NT2/D1 (cell line): ENCODE measurements around the gene MRPL4.

ENCODE experiments used
- SUZ12 ChIP-seq: IDR thresholded peaks from 2 replicates; pipeline ENCODE4 v1.6.1; 2011; ENCODE audit not compliant: insufficient read length, insufficient read depth; ENCODE audit errors: extremely low read depth
- ZNF274 ChIP-seq: IDR thresholded peaks from 2 replicates; pipeline ENCODE4 v1.6.1; 2011; ENCODE audit warnings: mild to moderate bottlenecking, low read depth, low read length

GRCh38 chr19:10259162-10259905, 7.3 kb downstream of the MRPL4 start:
- TF ChIP-seq ZNF274 (no peak), SUZ12 (no peak)
